Left lung (tissue), 10 donors: ENCODE results near the gene FGFR3. TPM values are rescaled to one million over a fixed set of nuclear protein-coding genes. Genes with fewer than 3 reads are reported as not detected.
A peak's percentile ranks its signal among the peaks of the same experiment; 100 is the strongest.

Experiments used
- ATAC-seq: fragments of 200-7000 bp; cut with Tn5 transposase; one replicate; pipeline ENCODE4 v1.9.1; 2020; ENCODE audit warnings: moderate library complexity
- DNase-seq, 4 donors: peaks; one replicate each; pipeline ENCODE4 v3.0.0-alpha.2; 2013 to 2020
- H3K27ac ChIP-seq, 2 donors: fragments of 200-600 bp; sonication (generic) in 1 of 2; one replicate each; pipeline versions ENCODE4 v1.5.0 to v1.8.0; 2020 to 2021
- H3K27me3 ChIP-seq, 2 donors: fragments of 200-600 bp; sonication (generic) in 1 of 2; one replicate each; pipeline versions ENCODE4 v1.5.0 to v1.8.0; 2020 to 2021
- H3K36me3 ChIP-seq, 2 donors: fragments of 200-600 bp; sonication (generic) in 1 of 2; one replicate each; pipeline versions ENCODE4 v1.5.0 to v1.8.0; 2020 to 2021
- H3K4me1 ChIP-seq, 2 donors: fragments of 200-600 bp; one replicate each; pipeline ENCODE4 v1.8.0; 2021
- H3K4me3 ChIP-seq, 2 donors: fragments of 200-600 bp; sonication (generic) in 1 of 2; one replicate each; pipeline versions ENCODE4 v1.5.0 to v1.8.0; 2020 to 2021; ENCODE audit warnings: mild to moderate bottlenecking in 1 of 2
- H3K9me3 ChIP-seq, 2 donors: fragments of 200-600 bp; sonication (generic) in 1 of 2; one replicate each; pipeline versions ENCODE4 v1.5.0 to v1.8.0; 2020 to 2021
- CTCF ChIP-seq, 2 donors: fragments of 200-600 bp; sonication (generic) in 1 of 2; IDR thresholded peaks; one replicate each; pipeline versions ENCODE4 v1.5.0 to v1.8.0; 2021; ENCODE audit warnings: antibody characterized with exemption in 2 of 2
- intact Hi-C, 2 donors: fragments of 100-400 bp; cut with DNase I; formaldehyde crosslinking; loops; one replicate each; pipeline versions ENCODE4 v1.11.2 to v1.14.2; 2022
- polyA plus RNA-seq, 6 donors: library from polyadenylated mRNA; unstranded; fragments of 120-200 nt; gene quantifications; one replicate each; pipeline ENCODE4 v1.2.1, GENCODE V29; 2013; ENCODE audit not compliant: insufficient read length in 6 of 6
- total RNA-seq, 2 donors: library from RNA; stranded (reverse); fragmentation: NEBNext Ultra II Directional; extraction: Animal tissue kit (Norgen Biotek cat#: 25700); gene quantifications; one replicate each; pipeline ENCODE4 v1.2.1, GENCODE V29; 2021
- donor health status: DM: no; HTN: yes; CAD: no.
- donor health status: DM: no; HTN: no; CAD: no.

The FGFR3 gene
- total and polyA plus RNA-seq, 8 donors, result 10.8 to 134 (median 90.4) TPM

DNA sequence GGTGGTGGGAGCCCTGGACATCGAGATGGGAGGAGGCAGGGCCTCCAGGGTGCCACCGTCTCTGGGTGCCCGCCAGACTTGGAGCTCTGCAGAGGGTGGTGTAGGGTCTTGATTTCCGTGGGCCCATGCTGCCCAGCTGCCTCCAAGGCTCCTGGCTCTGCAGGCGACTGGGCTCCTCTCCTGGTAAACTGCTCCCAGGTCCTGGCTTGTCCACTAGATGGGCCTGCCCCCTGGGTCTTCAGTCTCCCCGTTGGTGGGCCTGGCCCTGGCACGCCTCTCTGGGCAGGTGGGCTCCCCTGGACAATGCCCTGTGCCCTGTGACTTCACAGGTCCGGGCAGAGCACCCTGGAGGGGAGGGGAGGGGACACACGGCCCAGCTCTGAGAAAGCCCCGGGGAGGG lies 7.7 kb downstream of the FGFR3 start:
- no peak overlapping the region for H3K4me3 ChIP-seq
- intact Hi-C loops, result no loop called here
- no peak for ATAC-seq
- H3K9me3 ChIP-seq, result no peaks in the 10 kb centered on the region
- H3K4me1 ChIP-seq, result peaks cover 0 to 3% of the 10 kb centered on the region in 2 donors
- DNase-seq, result no peak
- no peak overlapping the region for H3K27ac ChIP-seq
- H3K27me3 ChIP-seq, result peaks cover 4 to 34% of the 10 kb centered on the region in 2 donors
- H3K36me3 ChIP-seq, result no peaks in the 10 kb centered on the region
- TF ChIP-seq CTCF (IDR thresholded peaks at IDR 0.05), result no peak

- ATAC-seq, result no peak
- Histone ChIP-seq H3K9me3 (no peaks in the 10 kb centered on the region), H3K4me3 (no peak overlapping the region), H3K27ac (no peak overlapping the region), H3K4me1 (peaks cover 0 to 3% of the 10 kb centered on the region in 2 donors), H3K27me3 (peaks cover 0 to 28% of the 10 kb centered on the region in 2 donors), H3K36me3 (no peaks in the 10 kb centered on the region)
- TF ChIP-seq CTCF (IDR thresholded peaks at IDR 0.05), result no peak
- intact Hi-C loops, result no loop called here
- no peak for DNase-seq
Observed at GRCh38 chr4:1801286-1801958, 8.3 kb downstream of the FGFR3 start.

DNA sequence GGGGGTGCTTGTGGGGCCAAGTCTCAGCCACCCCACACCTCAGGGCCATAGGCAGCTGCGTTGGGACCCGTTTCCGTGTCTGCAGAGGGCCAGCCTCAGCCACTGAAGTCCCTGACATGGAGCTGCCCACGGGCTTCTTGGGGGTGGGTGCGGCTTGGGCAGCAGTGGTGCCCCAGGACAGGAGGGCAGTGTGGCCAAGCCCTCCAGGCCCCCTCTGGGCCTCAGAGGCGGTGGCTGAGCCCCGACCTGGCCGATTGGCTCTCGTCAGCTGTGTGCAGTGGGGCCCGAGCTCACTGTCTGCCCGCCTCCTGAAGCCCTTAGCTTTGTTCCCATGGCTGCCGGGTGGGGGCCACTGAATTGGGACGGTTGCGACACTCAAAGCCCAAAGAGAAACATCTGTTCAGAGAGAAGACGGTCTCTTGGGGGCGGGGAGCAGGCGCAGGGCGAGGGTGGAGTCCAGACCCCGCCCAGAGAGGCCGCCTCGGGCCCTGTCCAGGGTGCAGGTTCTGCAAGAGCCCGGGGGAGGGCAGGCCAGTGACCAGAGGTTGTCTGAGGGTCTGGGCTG lies 9.1 kb downstream of the FGFR3 start:
- ATAC-seq, result peak; percentile 24
- H3K4me1 ChIP-seq, result peaks cover 0 to 1% of the 10 kb centered on the region in 2 donors

DNA sequence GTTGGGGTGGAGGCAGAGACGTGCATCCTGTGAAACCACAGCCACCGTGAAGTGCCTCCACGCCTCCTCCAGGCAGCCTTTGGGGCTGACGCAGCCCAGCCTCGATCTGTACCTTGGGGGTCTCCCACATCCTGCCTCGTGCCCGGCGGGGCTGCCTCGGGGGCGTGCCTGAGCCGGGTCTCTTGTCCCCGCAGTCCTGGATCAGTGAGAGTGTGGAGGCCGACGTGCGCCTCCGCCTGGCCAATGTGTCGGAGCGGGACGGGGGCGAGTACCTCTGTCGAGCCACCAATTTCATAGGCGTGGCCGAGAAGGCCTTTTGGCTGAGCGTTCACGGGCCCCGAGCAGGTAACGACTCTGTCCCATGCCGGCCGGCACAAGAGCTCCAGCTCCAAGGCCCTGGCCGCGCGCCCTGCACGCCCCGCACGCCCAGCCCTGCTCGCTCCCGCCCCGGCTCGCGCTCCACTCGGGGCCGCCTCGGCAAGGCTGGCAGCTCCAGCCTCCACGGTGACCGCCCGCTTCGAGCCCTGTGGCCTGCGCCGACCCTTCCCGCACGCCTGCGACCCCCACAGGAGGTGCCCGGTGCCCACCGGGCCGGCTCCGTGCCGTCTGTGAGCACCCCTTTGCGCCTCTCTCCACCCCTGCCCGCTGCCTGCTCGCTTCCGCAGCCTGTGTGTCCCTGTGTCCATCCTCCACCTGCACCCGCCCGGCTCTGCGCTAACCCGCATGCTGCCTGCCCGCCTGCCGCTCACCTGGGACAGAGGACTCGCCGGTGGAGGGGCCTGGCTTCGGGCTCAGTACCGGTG lies 9.8 kb downstream of the FGFR3 start:
- Histone ChIP-seq H3K27me3 (peaks cover 0 to 13% of the 10 kb centered on the region in 2 donors), H3K27ac (no peak overlapping the region), H3K4me1 (no peaks in the 10 kb centered on the region), H3K36me3 (no peaks in the 10 kb centered on the region), H3K9me3 (no peaks in the 10 kb centered on the region), H3K4me3 (no peak overlapping the region)
- no peak for DNase-seq
- intact Hi-C loops, result no loop called here
- TF ChIP-seq CTCF (IDR thresholded peaks at IDR 0.05), result no peak
- no peak for ATAC-seq

More for the DNA sequence above, 9.1 kb downstream of the FGFR3 start:
- no peak for TF ChIP-seq CTCF (IDR thresholded peaks at IDR 0.05)
- peak in 2 of 4 donors; percentile 79 to 81 for DNase-seq
- Histone ChIP-seq H3K9me3 (no peaks in the 10 kb centered on the region), H3K27ac (no peak overlapping the region), H3K36me3 (no peaks in the 10 kb centered on the region), H3K27me3 (peaks cover 0 to 19% of the 10 kb centered on the region in 2 donors), H3K4me3 (no peak overlapping the region)
- intact Hi-C loops, result no loop called here
